NCI-H524 treated with DMSO at 0.1 percent for 48 hours (cell line): ENCODE measurements around the gene MYO16.

ENCODE experiments used
- DNase-seq: peaks from one replicate; lab custom pipeline; 2025; lab: John Stamatoyannopoulos, UW

The MYO16 gene

GRCh38 chr13:109126891-109127641, 497.7 kb downstream of the MYO16 start:
- no peak for DNase-seq

- DNase-seq, result no peak
Observed at GRCh38 chr13:109128121-109128520, 498.7 kb downstream of the MYO16 start.

- DNase-seq, result peak; percentile 56
Observed at GRCh38 chr13:109130093-109130835, 500.9 kb downstream of the MYO16 start.

- no peak for DNase-seq
Observed at GRCh38 chr13:109131698-109132257, 502.4 kb downstream of the MYO16 start.

- DNase-seq, result no peak
Observed at GRCh38 chr13:109135018-109135417, 505.6 kb downstream of the MYO16 start.

GRCh38 chr13:109136873-109137272, 507.5 kb downstream of the MYO16 start:
- DNase-seq, result no peak

- DNase-seq, result no peak
Observed at GRCh38 chr13:109139346-109139745, 509.9 kb downstream of the MYO16 start.

- no peak for DNase-seq
Observed at GRCh38 chr13:109140054-109140453, 510.6 kb downstream of the MYO16 start.

GRCh38 chr13:109140479-109141349, 511.3 kb downstream of the MYO16 start:
- no peak for DNase-seq

GRCh38 chr13:109141706-109142105, 512.3 kb downstream of the MYO16 start:
- no peak for DNase-seq

GRCh38 chr13:109144693-109145437, 515.5 kb downstream of the MYO16 start:
- no peak for DNase-seq

GRCh38 chr13:109145631-109146030, 516.2 kb downstream of the MYO16 start:
- DNase-seq, result peak; percentile 46

GRCh38 chr13:109146393-109146792, 517.0 kb downstream of the MYO16 start:
- no peak for DNase-seq

- DNase-seq, result no peak
Observed at GRCh38 chr13:109146912-109147647, 517.7 kb downstream of the MYO16 start.

- DNase-seq, result no peak
Observed at GRCh38 chr13:109148243-109148642, 518.8 kb downstream of the MYO16 start.

- DNase-seq, result no peak
Observed at GRCh38 chr13:109150696-109151095, 521.3 kb downstream of the MYO16 start.

- no peak for DNase-seq
Observed at GRCh38 chr13:109151255-109151654, 521.8 kb downstream of the MYO16 start.

- DNase-seq, result no peak
Observed at GRCh38 chr13:109151696-109152095, 522.3 kb downstream of the MYO16 start.

- DNase-seq, result no peak
Observed at GRCh38 chr13:109152311-109152820, 523.0 kb downstream of the MYO16 start.

GRCh38 chr13:109152941-109153340, 523.5 kb downstream of the MYO16 start:
- no peak for DNase-seq
